Measurements from ENCODE around the gene NDUFB5. TPM values are rescaled to one million over a fixed set of nuclear protein-coding genes. Genes with fewer than 3 reads are reported as not detected.

The NDUFB5 gene
- total RNA-seq, 2 experiments from 2014 or later = 133 to 147 TPM

- intact Hi-C loops (cut with micrococcal nuclease) = no loop called here
- H3K27ac Mint-ChIP-seq = no peak overlapping the region
- POLR2A ChIA-PET = no interaction called here
These were observed 58.5 kb downstream of the NDUFB5 start for GRCh38 chr3:179663093-179663492.

GRCh38 chr3:179666030-179666429 lies 61.4 kb downstream of the NDUFB5 start:
- CTCF ChIA-PET = no interaction called here
- no peak overlapping the region for H3K27ac Mint-ChIP-seq
- intact Hi-C loops (cut with micrococcal nuclease) = no loop called here

More at GRCh38 chr3:179663093-179663492, 58.5 kb downstream of the NDUFB5 start:
- Mint-ChIP-seq H3K4me3 (no peak overlapping the region), H3K4me1 (ENCODE audit: low read depth) (peaks cover 2% of the 10 kb centered on the region), H3K27me3 (no peaks in the 10 kb centered on the region), H3K9me3 (no peaks in the 10 kb centered on the region), H3K36me3 (no peaks in the 10 kb centered on the region)
- CTCF ChIA-PET = no interaction called here
- no peak for DNase-seq

GRCh38 chr3:179666436-179667035 lies 61.9 kb downstream of the NDUFB5 start:
- no peak overlapping the region for H3K4me3 Mint-ChIP-seq
- ChIA-PET CTCF (interaction anchor here (0.9 kb wide), 1 partner anchor 17 kb away, joined by 3 read pairs; no protein-coding TSS in a partner anchor), POLR2A (no interaction called here)
- H3K27me3 Mint-ChIP-seq = no peaks in the 10 kb centered on the region
- intact Hi-C loops (cut with micrococcal nuclease) = no loop called here
- H3K4me1 Mint-ChIP-seq (ENCODE audit: low read depth) = no peaks in the 10 kb centered on the region
- H3K9me3 Mint-ChIP-seq = no peaks in the 10 kb centered on the region
- H3K27ac Mint-ChIP-seq = no peak overlapping the region
- no peak for DNase-seq
- H3K36me3 Mint-ChIP-seq = no peaks in the 10 kb centered on the region

More at GRCh38 chr3:179666030-179666429, 61.4 kb downstream of the NDUFB5 start:
- POLR2A ChIA-PET = no interaction called here
- Mint-ChIP-seq H3K4me1 (ENCODE audit: low read depth) (no peaks in the 10 kb centered on the region), H3K4me3 (no peak overlapping the region), H3K36me3 (no peaks in the 10 kb centered on the region), H3K9me3 (no peaks in the 10 kb centered on the region), H3K27me3 (no peaks in the 10 kb centered on the region)
- DNase-seq = no peak

- ChIA-PET CTCF (no interaction called here), POLR2A (no interaction called here)
- no peaks in the 10 kb centered on the region for H3K9me3 Mint-ChIP-seq
- no peaks in the 10 kb centered on the region for H3K36me3 Mint-ChIP-seq
- no peaks in the 10 kb centered on the region for H3K27me3 Mint-ChIP-seq
- no peak overlapping the region for H3K4me3 Mint-ChIP-seq
- intact Hi-C loops (cut with micrococcal nuclease) = no loop called here
- DNase-seq = no peak
- H3K27ac Mint-ChIP-seq = no peak overlapping the region
- H3K4me1 Mint-ChIP-seq (ENCODE audit: low read depth) = no peaks in the 10 kb centered on the region
These were observed 63.8 kb downstream of the NDUFB5 start for GRCh38 chr3:179668429-179668828.

- H3K36me3 Mint-ChIP-seq = no peaks in the 10 kb centered on the region
- POLR2A ChIA-PET = no interaction called here
- no peak for DNase-seq
- no peaks in the 10 kb centered on the region for H3K4me1 Mint-ChIP-seq (ENCODE audit: low read depth)
- no peaks in the 10 kb centered on the region for H3K9me3 Mint-ChIP-seq
- intact Hi-C loops (cut with micrococcal nuclease) = no loop called here
- CTCF ChIA-PET = no interaction called here
- H3K4me3 Mint-ChIP-seq = no peak overlapping the region
- no peaks in the 10 kb centered on the region for H3K27me3 Mint-ChIP-seq
- H3K27ac Mint-ChIP-seq = no peak overlapping the region
These were observed 65.7 kb downstream of the NDUFB5 start for GRCh38 chr3:179670311-179670710.

GRCh38 chr3:179671309-179671708 lies 66.7 kb downstream of the NDUFB5 start:
- Mint-ChIP-seq H3K27ac (no peak overlapping the region), H3K4me3 (no peak overlapping the region), H3K27me3 (no peaks in the 10 kb centered on the region), H3K36me3 (no peaks in the 10 kb centered on the region), H3K9me3 (no peaks in the 10 kb centered on the region), H3K4me1 (ENCODE audit: low read depth) (no peaks in the 10 kb centered on the region)
- intact Hi-C loops (cut with micrococcal nuclease) = no loop called here
- ChIA-PET CTCF (interaction anchor here (1.4 kb wide), 1 partner anchor 21 kb away, joined by 3 read pairs; no protein-coding TSS in a partner anchor), POLR2A (no interaction called here)
- DNase-seq = no peak

GRCh38 chr3:179671747-179672242 lies 67.2 kb downstream of the NDUFB5 start:
- no peak for DNase-seq
- H3K27ac Mint-ChIP-seq = no peak overlapping the region
- H3K4me3 Mint-ChIP-seq = no peak overlapping the region
- POLR2A ChIA-PET = no interaction called here
- CTCF ChIA-PET = interaction anchor here (1.4 kb wide), 1 partner anchor 22 kb away, joined by 3 read pairs; no protein-coding TSS in a partner anchor
- no peaks in the 10 kb centered on the region for H3K27me3 Mint-ChIP-seq
- no peaks in the 10 kb centered on the region for H3K36me3 Mint-ChIP-seq
- H3K4me1 Mint-ChIP-seq (ENCODE audit: low read depth) = no peaks in the 10 kb centered on the region
- intact Hi-C loops (cut with micrococcal nuclease) = no loop called here
- no peaks in the 10 kb centered on the region for H3K9me3 Mint-ChIP-seq

GRCh38 chr3:179672918-179673317 lies 68.3 kb downstream of the NDUFB5 start:
- no peaks in the 10 kb centered on the region for H3K36me3 Mint-ChIP-seq
- POLR2A ChIA-PET = no interaction called here

GRCh38 chr3:179673523-179673922 lies 68.9 kb downstream of the NDUFB5 start:
- Mint-ChIP-seq H3K4me1 (ENCODE audit: low read depth) (no peaks in the 10 kb centered on the region), H3K9me3 (no peaks in the 10 kb centered on the region), H3K27ac (no peak overlapping the region), H3K4me3 (no peak overlapping the region), H3K27me3 (no peaks in the 10 kb centered on the region), H3K36me3 (no peaks in the 10 kb centered on the region)
- CTCF ChIA-PET = no interaction called here
- POLR2A ChIA-PET = no interaction called here
- intact Hi-C loops (cut with micrococcal nuclease) = no loop called here
- DNase-seq = no peak

More at GRCh38 chr3:179672918-179673317, 68.3 kb downstream of the NDUFB5 start:
- intact Hi-C loops (cut with micrococcal nuclease) = no loop called here
- Mint-ChIP-seq H3K4me3 (no peak overlapping the region), H3K27me3 (no peaks in the 10 kb centered on the region), H3K9me3 (no peaks in the 10 kb centered on the region), H3K4me1 (ENCODE audit: low read depth) (no peaks in the 10 kb centered on the region), H3K27ac (no peak overlapping the region)
- DNase-seq = no peak
- CTCF ChIA-PET = no interaction called here

GRCh38 chr3:179676081-179676480 lies 71.5 kb downstream of the NDUFB5 start:
- Mint-ChIP-seq H3K27me3 (no peaks in the 10 kb centered on the region), H3K4me1 (ENCODE audit: low read depth) (no peaks in the 10 kb centered on the region), H3K27ac (no peak overlapping the region), H3K9me3 (no peaks in the 10 kb centered on the region), H3K4me3 (no peak overlapping the region), H3K36me3 (no peaks in the 10 kb centered on the region)
- POLR2A ChIA-PET = no interaction called here
- intact Hi-C loops (cut with micrococcal nuclease) = no loop called here
- CTCF ChIA-PET = no interaction called here
- DNase-seq = no peak

Other genes with a start within 250 kb of the NDUFB5 start
- under 1 TPM; 0.51 to 0.59 TPM for gene GNB4, start 153.3 kb upstream of the NDUFB5 start, total RNA-seq
- gene ACTL6A, start 41.9 kb upstream of the NDUFB5 start, total RNA-seq = 100 to 1,000 TPM; 101 to 102 TPM
- gene MRPL47, start 156 bp upstream of the NDUFB5 start, total RNA-seq = 10 to 100 TPM; 51.4 to 54.0 TPM
- gene USP13, start 48.2 kb downstream of the NDUFB5 start, total RNA-seq = 10 to 100 TPM; 11.9 to 12.5 TPM

Measured in activated CD4-positive, alpha-beta memory T cell treated with anti-CD3 and anti-CD28 coated beads for 36 hours (primary cell).